ENCODE measurements around the gene MTX3. TPM values are rescaled to one million over a fixed set of nuclear protein-coding genes. Genes with fewer than 3 reads are reported as not detected.

The MTX3 gene
- total RNA-seq, 6 experiments from 2014 or later: 4.4 to 9.1 (median 6.9) TPM

- Histone ChIP-seq H3K27ac (no peak overlapping the region), H3K4me3 (no peak overlapping the region), H3K4me1 (no peaks in the 10 kb centered on the region), H3K27me3 (no peaks in the 10 kb centered on the region), H3K9me3 (no peaks in the 10 kb centered on the region), H3K36me3 (no peaks in the 10 kb centered on the region)
- ATAC-seq: no peak
- TF ChIP-seq CTCF (IDR thresholded peaks at IDR 0.05) (no peak), POLR2A (IDR thresholded peaks at IDR 0.05) (no peak)
- intact Hi-C loops (cut with DNase I): no loop called here
- DNase-seq: no peak
- WGBS (ENCODE audit: insufficient coverage, low coverage, low lambda C conversion rate, missing lambda C conversion rate): 61% methylated on average over 10 of the region's 10 CpGs
Measured at GRCh38 chr5:79963261-79964061, 27.6 kb downstream of the MTX3 start.

- ATAC-seq (peak in 1 of 4 donors; percentile 22), DNase-seq (no peak)
- Histone ChIP-seq H3K4me1 (no peaks in the 10 kb centered on the region), H3K27me3 (no peaks in the 10 kb centered on the region), H3K27ac (no peak overlapping the region), H3K36me3 (no peaks in the 10 kb centered on the region), H3K9me3 (no peaks in the 10 kb centered on the region), H3K4me3 (no peak overlapping the region)
- no peak for TF ChIP-seq CTCF (IDR thresholded peaks at IDR 0.05)
- TF ChIP-seq POLR2A (IDR thresholded peaks at IDR 0.05): no peak
- intact Hi-C loops (cut with DNase I): no loop called here
- 61% methylated on average over 7 of the region's 11 CpGs for WGBS (ENCODE audit: insufficient coverage, low coverage, low lambda C conversion rate, missing lambda C conversion rate)
Measured at GRCh38 chr5:79962575-79963222, 28.4 kb downstream of the MTX3 start.

GRCh38 chr5:79961716-79962574 is 29.1 kb downstream of the MTX3 start:
- Histone ChIP-seq H3K4me1 (no peaks in the 10 kb centered on the region), H3K27ac (no peak overlapping the region), H3K4me3 (no peak overlapping the region), H3K27me3 (no peaks in the 10 kb centered on the region), H3K36me3 (no peaks in the 10 kb centered on the region), H3K9me3 (no peaks in the 10 kb centered on the region)
- TF ChIP-seq CTCF (IDR thresholded peaks at IDR 0.05) (no peak), POLR2A (IDR thresholded peaks at IDR 0.05) (no peak)
- no peak for ATAC-seq
- no peak for DNase-seq
- 66% methylated on average over 7 of the region's 9 CpGs for WGBS (ENCODE audit: insufficient coverage, low coverage, low lambda C conversion rate, missing lambda C conversion rate)
- intact Hi-C loops (cut with DNase I): no loop called here

GRCh38 chr5:79959407-79959806 is 31.7 kb downstream of the MTX3 start:
- Histone ChIP-seq H3K4me3 (no peak overlapping the region), H3K36me3 (no peaks in the 10 kb centered on the region), H3K4me1 (no peaks in the 10 kb centered on the region), H3K27ac (no peak overlapping the region), H3K9me3 (no peaks in the 10 kb centered on the region), H3K27me3 (no peaks in the 10 kb centered on the region)
- intact Hi-C loops (cut with DNase I): no loop called here
- no peak for DNase-seq
- TF ChIP-seq CTCF (IDR thresholded peaks at IDR 0.05) (no peak), POLR2A (IDR thresholded peaks at IDR 0.05) (no peak)
- WGBS (ENCODE audit: insufficient coverage, low coverage, low lambda C conversion rate, missing lambda C conversion rate): 68% methylated on average over 8 of the region's 8 CpGs
- ATAC-seq: no peak
